Lower lobe of right lung (tissue), 2 donors: ENCODE measurements around the gene MGMT. TPM values are rescaled to one million over a fixed set of nuclear protein-coding genes. Genes with fewer than 3 reads are reported as not detected.

Source experiments
- ATAC-seq, 2 donors: fragments of 200-7000 bp; cut with Tn5 transposase; one replicate each; pipeline ENCODE4 v1.9.1; 2020 to 2022; ENCODE audit warnings: mild to moderate bottlenecking in 2 of 2, moderate library complexity in 2 of 2
- DNase-seq: peaks from one replicate; pipeline ENCODE4 v3.0.0-alpha.2; 2020
- H3K27ac ChIP-seq: fragments of 200-600 bp; one replicate; pipeline ENCODE4 v1.8.0; 2022
- H3K27me3 ChIP-seq: fragments of 200-600 bp; one replicate; pipeline ENCODE4 v1.8.0; 2022; ENCODE audit warnings: low read depth
- H3K36me3 ChIP-seq: fragments of 200-600 bp; one replicate; pipeline ENCODE4 v1.8.0; 2022; ENCODE audit warnings: mild to moderate bottlenecking
- H3K4me1 ChIP-seq: fragments of 200-600 bp; one replicate; pipeline ENCODE4 v1.8.0; 2022
- H3K4me3 ChIP-seq: fragments of 200-600 bp; one replicate; pipeline ENCODE4 v1.8.0; 2022; ENCODE audit warnings: mild to moderate bottlenecking
- H3K9me3 ChIP-seq: fragments of 200-600 bp; one replicate; pipeline ENCODE4 v1.8.0; 2022
- intact Hi-C: fragments of 100-400 bp; cut with DNase I; formaldehyde crosslinking; loops from one replicate; pipeline ENCODE4 v1.11.0; 2022
- total RNA-seq: library from RNA; stranded (reverse); fragmentation: NEBNext Ultra II Directional; extraction: Animal tissue kit (Norgen Biotek cat#: 25700); gene quantifications from one replicate; pipeline ENCODE4 v1.2.1, GENCODE V29; 2021
- TF ChIP-seq, protein P1 (sequence below): fragments of 200-600 bp; IDR thresholded peaks from one replicate; pipeline ENCODE4 v1.8.0; 2022; ENCODE audit warnings: antibody characterized with exemption, mild to moderate bottlenecking
- donor health status: DM: no; HTN: yes; CAD: no; lungs with severe emphysema.

MGMT gene
- total RNA-seq, 1 donor from 2014 or later = 19.9 TPM

DNA sequence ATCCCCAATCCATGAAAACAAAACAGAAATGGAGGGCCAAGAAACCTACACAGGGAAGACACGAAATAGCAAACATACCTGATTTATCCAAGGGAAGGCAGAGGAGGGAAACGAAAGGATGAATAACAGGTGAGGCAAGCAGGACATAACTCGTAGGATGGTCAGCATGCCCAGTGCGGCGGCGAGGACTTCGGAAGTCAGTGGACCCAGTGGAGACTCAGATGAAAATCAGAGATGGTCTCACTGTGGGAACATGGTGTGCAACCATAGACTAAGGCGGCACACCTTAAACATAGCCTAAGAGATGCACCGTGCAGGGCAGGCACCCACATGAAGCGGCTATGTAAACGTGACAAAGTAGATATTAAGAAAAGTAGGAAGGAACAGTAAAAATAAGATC is 157.5 kb downstream of the MGMT start:
- ATAC-seq = no peak
- no peaks in the 10 kb centered on the region for H3K4me1 ChIP-seq
- no peak for DNase-seq
- no peak overlapping the region for H3K4me3 ChIP-seq
- no peak overlapping the region for H3K27ac ChIP-seq
- TF ChIP-seq, protein P1, sequence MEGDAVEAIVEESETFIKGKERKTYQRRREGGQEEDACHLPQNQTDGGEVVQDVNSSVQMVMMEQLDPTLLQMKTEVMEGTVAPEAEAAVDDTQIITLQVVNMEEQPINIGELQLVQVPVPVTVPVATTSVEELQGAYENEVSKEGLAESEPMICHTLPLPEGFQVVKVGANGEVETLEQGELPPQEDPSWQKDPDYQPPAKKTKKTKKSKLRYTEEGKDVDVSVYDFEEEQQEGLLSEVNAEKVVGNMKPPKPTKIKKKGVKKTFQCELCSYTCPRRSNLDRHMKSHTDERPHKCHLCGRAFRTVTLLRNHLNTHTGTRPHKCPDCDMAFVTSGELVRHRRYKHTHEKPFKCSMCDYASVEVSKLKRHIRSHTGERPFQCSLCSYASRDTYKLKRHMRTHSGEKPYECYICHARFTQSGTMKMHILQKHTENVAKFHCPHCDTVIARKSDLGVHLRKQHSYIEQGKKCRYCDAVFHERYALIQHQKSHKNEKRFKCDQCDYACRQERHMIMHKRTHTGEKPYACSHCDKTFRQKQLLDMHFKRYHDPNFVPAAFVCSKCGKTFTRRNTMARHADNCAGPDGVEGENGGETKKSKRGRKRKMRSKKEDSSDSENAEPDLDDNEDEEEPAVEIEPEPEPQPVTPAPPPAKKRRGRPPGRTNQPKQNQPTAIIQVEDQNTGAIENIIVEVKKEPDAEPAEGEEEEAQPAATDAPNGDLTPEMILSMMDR = no peak
- H3K36me3 ChIP-seq = no peaks in the 10 kb centered on the region
- no peaks in the 10 kb centered on the region for H3K27me3 ChIP-seq
- intact Hi-C loops = no loop called here
- no peaks in the 10 kb centered on the region for H3K9me3 ChIP-seq

DNA sequence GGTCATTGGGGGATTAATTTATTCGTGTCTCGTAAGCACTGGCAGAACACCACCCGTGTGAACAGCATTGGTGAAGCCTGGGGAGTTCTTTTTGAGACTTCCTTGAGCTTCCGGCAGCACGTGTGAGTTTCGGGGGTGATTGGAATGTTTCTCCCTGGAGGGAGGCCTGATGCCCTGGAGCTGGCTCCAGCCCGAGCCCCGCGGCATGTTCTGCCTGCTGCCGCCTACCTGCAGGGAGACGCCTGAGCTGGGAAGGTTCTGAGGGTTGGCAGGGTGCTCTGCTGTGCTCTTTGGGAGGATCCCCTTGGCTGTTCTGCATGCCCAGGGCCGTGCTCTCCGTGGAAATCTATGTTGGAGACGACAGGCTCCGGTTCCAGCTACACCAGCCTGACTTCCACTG is 159.3 kb downstream of the MGMT start:
- ATAC-seq = no peak
- DNase-seq = no peak

DNA sequence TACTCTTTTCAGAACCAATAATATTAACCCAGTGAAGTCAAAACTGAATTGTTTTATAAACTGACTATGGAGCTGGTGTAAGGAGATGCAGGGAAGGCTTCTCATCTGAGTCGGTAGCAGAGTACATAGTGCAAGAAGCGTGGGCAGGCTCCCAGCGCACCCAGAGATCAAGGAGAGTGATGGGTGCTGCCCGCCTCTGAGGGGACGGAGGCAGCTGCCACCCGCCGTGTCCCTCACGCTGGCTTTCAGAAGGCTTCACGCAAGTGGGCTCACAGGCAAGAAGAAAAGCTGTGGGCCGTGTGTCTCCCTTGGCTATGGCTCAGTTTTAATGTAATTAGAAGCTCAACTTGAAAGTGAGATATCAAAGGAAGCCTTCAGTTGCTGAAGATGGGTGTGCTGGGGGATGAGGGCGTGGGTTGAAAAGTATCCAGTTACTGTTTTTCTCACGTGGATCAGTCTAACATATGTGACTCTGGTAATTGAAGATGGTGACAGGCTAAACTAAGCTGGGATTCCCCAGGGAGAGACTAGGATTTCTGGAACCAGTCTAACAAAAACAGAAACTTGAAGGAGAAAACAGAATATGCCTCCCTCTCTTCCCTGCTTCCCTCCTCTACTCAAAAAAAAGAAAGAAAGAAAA is 159.9 kb downstream of the MGMT start:
- H3K4me3 ChIP-seq = no peak overlapping the region
- no peaks in the 10 kb centered on the region for H3K4me1 ChIP-seq
- no peaks in the 10 kb centered on the region for H3K36me3 ChIP-seq
- H3K27ac ChIP-seq = no peak overlapping the region
- TF ChIP-seq, protein P1 = no peak
- H3K27me3 ChIP-seq = no peaks in the 10 kb centered on the region
- DNase-seq (no peak), ATAC-seq (no peak)
- no peaks in the 10 kb centered on the region for H3K9me3 ChIP-seq
- intact Hi-C loops = no loop called here

More for the DNA sequence above, 159.3 kb downstream of the MGMT start:
- no peaks in the 10 kb centered on the region for H3K9me3 ChIP-seq
- no peak overlapping the region for H3K4me3 ChIP-seq
- TF ChIP-seq, protein P1 = no peak
- H3K36me3 ChIP-seq = no peaks in the 10 kb centered on the region
- H3K4me1 ChIP-seq = no peaks in the 10 kb centered on the region
- intact Hi-C loops = no loop called here
- H3K27me3 ChIP-seq = no peaks in the 10 kb centered on the region
- no peak overlapping the region for H3K27ac ChIP-seq

DNA sequence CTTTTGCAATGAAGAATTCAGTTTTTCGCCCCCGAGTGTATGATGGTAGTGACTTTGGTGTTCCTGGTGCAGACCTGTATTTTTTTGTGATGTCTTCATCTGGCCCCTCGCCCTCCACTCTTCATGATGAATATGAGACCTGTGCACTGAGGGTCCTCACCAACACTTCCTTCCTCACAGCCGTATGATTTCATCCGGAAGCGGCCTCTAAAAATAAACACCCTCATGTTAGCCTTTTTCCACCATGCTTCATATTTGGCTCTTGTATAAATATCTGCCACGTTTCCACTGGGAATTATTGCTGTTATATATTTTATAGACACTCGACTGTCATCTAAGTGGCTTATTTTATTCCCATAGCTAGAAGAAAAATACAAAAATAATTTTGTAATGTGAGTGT is 160.4 kb downstream of the MGMT start:
- H3K9me3 ChIP-seq = no peaks in the 10 kb centered on the region
- no peak for ATAC-seq
- H3K27ac ChIP-seq = no peak overlapping the region
- H3K27me3 ChIP-seq = no peaks in the 10 kb centered on the region
- H3K4me3 ChIP-seq = no peak overlapping the region
- H3K36me3 ChIP-seq = no peaks in the 10 kb centered on the region
- DNase-seq = no peak
- TF ChIP-seq, protein P1 = no peak
- H3K4me1 ChIP-seq = no peaks in the 10 kb centered on the region
- intact Hi-C loops = no loop called here

DNA sequence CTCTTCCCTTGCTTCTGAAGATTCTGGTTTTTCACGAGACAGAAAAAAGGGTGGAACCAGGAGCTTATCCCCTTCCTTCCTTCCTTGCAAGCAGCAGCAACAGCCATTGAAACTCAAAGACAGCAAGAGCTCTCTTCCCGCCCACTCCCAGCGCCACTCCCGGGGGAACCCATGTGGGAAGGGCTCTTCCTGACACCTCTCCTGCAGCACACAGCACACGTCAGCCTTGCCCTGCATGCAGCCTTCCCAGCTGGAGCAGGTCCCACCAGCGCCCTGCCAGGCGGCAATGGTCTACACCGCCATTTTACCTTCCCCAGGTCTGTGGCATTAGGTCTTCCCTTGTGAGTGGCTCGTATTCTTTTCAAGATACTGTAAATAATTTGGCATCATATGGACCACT is 161.8 kb downstream of the MGMT start:
- H3K4me3 ChIP-seq = no peak overlapping the region
- TF ChIP-seq, protein P1 = no peak
- no peak overlapping the region for H3K27ac ChIP-seq
- no peak for DNase-seq
- no peaks in the 10 kb centered on the region for H3K4me1 ChIP-seq
- H3K9me3 ChIP-seq = peaks cover 3% of the 10 kb centered on the region
- H3K36me3 ChIP-seq = no peaks in the 10 kb centered on the region
- intact Hi-C loops = no loop called here
- no peaks in the 10 kb centered on the region for H3K27me3 ChIP-seq
- ATAC-seq = no peak
